ENCODE measurements around the gene NT5DC4. TPM values are rescaled to one million over a fixed set of nuclear protein-coding genes. Genes with fewer than 3 reads are reported as not detected.

NT5DC4 gene
- total and polyA plus RNA-seq, 2 of the 8 experiments (the other 6 are each of a cell fraction or from before 2014, with no cell fraction given) = not detected

DNA sequence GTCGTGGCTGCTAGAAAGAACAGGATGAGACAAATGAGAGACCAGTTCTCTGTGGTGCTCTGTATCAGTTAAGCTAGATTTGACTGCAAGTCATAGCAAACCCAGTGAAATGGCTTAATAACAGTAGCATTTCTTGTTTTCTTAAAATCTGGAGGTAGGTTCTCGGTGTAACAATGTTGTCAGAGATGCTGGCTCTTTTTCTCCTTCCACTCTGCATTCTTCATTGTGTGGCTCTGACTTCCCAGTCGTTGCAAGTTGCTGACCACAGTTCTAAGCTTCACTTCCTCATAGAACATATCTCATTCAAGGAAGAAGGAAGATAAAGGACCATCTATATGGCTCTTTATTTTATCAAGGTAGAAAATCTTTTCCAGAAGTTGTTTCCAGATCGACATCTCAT is 51.5 kb downstream of the NT5DC4 start (continued):
- no peak for TF ChIP-seq SAP30 (IDR thresholded peaks at IDR 0.05; ENCODE audit: insufficient read depth, insufficient replicate concordance, low read length)
- TF ChIP-seq CREB1 (IDR thresholded peaks at IDR 0.05) = no peak

Measured in H1 (cell line).